Measurements from ENCODE around the gene CD248.

Gene CD248

GRCh38 chr11:66268244-66268951 is 48.4 kb downstream of the CD248 start, which contains the start of gene RAB1B:
TSS of gene RAB1B (plus strand) at chr11:66268639. CDS start at chr11:66268680, 41 bp downstream.
- Histone ChIP-seq H3K9me3 (ENCODE audit: control insufficient read depth, low read length) (no peaks in the 10 kb centered on the region), H3K4me1 (peaks cover 2% of the 10 kb centered on the region), H3K27ac (peak within 1 kb of the TSS; percentile 97), H3K9ac (peak within 1 kb of the TSS; percentile 14), H2AFZ (peak within 1 kb of the TSS; percentile 85), H3K79me2 (no peaks in the 10 kb centered on the region), H3K4me3 (ENCODE audit: low read depth, low read length) (peak within 1 kb of the TSS; percentile 87), H3K4me2 (ENCODE audit: low read length) (peak within 1 kb of the TSS; percentile 90), H3K27me3 (ENCODE audit: control insufficient read depth, insufficient read depth, low read length) (no peaks in the 10 kb centered on the region), H3K36me3 (ENCODE audit: control insufficient read depth, insufficient read depth, low read length) (no peaks in the 10 kb centered on the region)
- TF ChIP-seq CTCF (IDR thresholded peaks at IDR 0.05), result no peak

- Histone ChIP-seq H3K36me3 (ENCODE audit: control insufficient read depth, insufficient read depth, low read length) (no peaks in the 10 kb centered on the region), H3K4me3 (ENCODE audit: low read depth, low read length) (peak overlapping the region; percentile 87)
Measured at GRCh38 chr11:66267379-66268243, 49.2 kb downstream of the CD248 start.

GRCh38 chr11:66267039-66267378 is 49.8 kb downstream of the CD248 start:
- Histone ChIP-seq H3K4me2 (ENCODE audit: low read length) (peak overlapping the region; percentile 65), H2AFZ (no peak overlapping the region), H3K9me3 (ENCODE audit: control insufficient read depth, low read length) (no peaks in the 10 kb centered on the region), H3K79me2 (no peaks in the 10 kb centered on the region), H3K4me1 (peaks cover 2% of the 10 kb centered on the region), H3K27ac (peak overlapping the region; percentile 97), H3K9ac (no peak overlapping the region), H3K4me3 (ENCODE audit: low read depth, low read length) (peak overlapping the region; percentile 27), H3K36me3 (ENCODE audit: control insufficient read depth, insufficient read depth, low read length) (no peaks in the 10 kb centered on the region), H3K27me3 (ENCODE audit: control insufficient read depth, insufficient read depth, low read length) (no peaks in the 10 kb centered on the region)
- TF ChIP-seq CTCF (IDR thresholded peaks at IDR 0.05), result no peak

More at GRCh38 chr11:66267379-66268243, 49.2 kb downstream of the CD248 start:
- Histone ChIP-seq H3K27ac (peak overlapping the region; percentile 97), H3K27me3 (ENCODE audit: control insufficient read depth, insufficient read depth, low read length) (no peaks in the 10 kb centered on the region), H2AFZ (peak overlapping the region; percentile 85), H3K4me2 (ENCODE audit: low read length) (peak overlapping the region; percentile 90), H3K79me2 (no peaks in the 10 kb centered on the region), H3K9ac (peak overlapping the region; percentile 14), H3K9me3 (ENCODE audit: control insufficient read depth, low read length) (no peaks in the 10 kb centered on the region), H3K4me1 (peaks cover 2% of the 10 kb centered on the region)
- no peak for TF ChIP-seq CTCF (IDR thresholded peaks at IDR 0.05)

GRCh38 chr11:66266378-66267038 is 50.3 kb downstream of the CD248 start:
- H3K4me1 ChIP-seq, result peaks cover 2% of the 10 kb centered on the region
- H3K9ac ChIP-seq, result no peak overlapping the region
- H3K36me3 ChIP-seq (ENCODE audit: control insufficient read depth, insufficient read depth, low read length), result no peaks in the 10 kb centered on the region
- H3K4me2 ChIP-seq (ENCODE audit: low read length), result no peak overlapping the region
- H3K9me3 ChIP-seq (ENCODE audit: control insufficient read depth, low read length), result no peaks in the 10 kb centered on the region
- no peak overlapping the region for H3K27ac ChIP-seq
- no peak for TF ChIP-seq CTCF (IDR thresholded peaks at IDR 0.05)
- H3K4me3 ChIP-seq (ENCODE audit: low read depth, low read length), result peak overlapping the region; percentile 27
- no peaks in the 10 kb centered on the region for H3K27me3 ChIP-seq (ENCODE audit: control insufficient read depth, insufficient read depth, low read length)
- no peak overlapping the region for H2AFZ ChIP-seq
- H3K79me2 ChIP-seq, result no peaks in the 10 kb centered on the region
